GM21423 (cell line): ENCODE results near the gene SIL1.
"Not testable (repeated sequence)": the region's sequence is repeated elsewhere in the genome, so short reads cannot be mapped to it uniquely, and the experiment has no call there.

Experiments
- ATAC-seq: cut with Tn5 transposase; IDR thresholded peaks from one replicate; pipeline ENCODE4 v1.9.1; 2021; ENCODE audit warnings: mild to moderate bottlenecking, moderate library complexity; ENCODE audit not compliant: unreplicated experiment

The SIL1 gene

DNA sequence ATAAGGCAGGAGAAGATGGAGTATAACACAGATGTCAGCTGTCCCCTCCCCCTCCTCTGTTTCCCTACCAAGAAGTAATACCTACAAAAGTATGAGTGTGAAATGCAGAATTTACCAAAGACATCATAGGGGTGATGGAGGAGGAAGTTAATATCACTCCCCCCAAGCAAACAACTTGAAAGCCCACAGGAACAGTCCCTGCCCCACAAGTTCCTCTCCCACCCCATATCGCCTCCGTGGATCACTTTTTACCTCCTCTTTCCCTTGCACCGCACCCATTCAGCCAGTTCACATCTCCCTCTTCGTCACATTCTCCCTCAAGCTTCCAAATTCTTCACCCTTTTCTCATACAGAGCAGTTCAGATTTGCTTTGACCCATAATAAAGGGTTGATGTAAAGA is 7.0 kb upstream of the SIL1 start:
- ATAC-seq = no peak

DNA sequence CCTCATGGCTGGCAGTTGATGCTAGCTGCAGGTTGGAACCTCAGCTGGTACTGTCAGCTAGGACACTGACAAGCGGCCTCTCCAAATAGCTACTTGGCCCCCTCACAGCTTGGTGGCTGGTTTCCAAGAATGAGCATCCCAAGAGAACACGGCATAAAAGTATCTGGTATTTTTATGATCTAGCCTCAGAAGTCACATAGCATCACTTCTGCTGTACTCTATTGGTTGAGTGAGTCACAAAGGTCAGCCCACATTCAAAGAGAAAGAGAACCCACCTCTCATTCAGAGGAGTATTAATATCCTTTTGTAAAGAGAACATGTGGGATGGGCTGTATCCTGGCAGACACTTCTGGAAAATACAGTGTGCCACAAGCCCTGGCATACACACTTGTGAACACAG is 6.0 kb upstream of the SIL1 start:
- ATAC-seq = no peak

DNA sequence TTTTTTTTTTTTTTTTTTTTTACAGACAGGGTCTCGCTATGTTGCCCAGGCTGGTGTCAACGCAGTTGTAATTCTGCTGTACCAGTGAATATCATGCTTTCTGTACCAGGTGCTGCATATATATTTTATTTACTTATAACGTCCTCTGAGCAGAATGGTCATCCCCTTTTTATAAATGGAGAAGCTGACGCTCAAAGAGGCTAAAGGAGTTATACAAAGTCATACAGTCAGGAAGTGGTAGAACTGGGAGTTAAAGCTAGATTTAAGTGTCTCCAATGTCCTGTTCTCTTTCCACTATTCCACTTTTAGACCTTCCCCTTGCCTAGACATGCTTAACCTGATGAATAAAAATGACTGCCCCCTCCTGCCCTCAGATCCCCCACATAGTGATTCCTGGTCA is 1.2 kb upstream of the SIL1 start:
- no peak for ATAC-seq

DNA sequence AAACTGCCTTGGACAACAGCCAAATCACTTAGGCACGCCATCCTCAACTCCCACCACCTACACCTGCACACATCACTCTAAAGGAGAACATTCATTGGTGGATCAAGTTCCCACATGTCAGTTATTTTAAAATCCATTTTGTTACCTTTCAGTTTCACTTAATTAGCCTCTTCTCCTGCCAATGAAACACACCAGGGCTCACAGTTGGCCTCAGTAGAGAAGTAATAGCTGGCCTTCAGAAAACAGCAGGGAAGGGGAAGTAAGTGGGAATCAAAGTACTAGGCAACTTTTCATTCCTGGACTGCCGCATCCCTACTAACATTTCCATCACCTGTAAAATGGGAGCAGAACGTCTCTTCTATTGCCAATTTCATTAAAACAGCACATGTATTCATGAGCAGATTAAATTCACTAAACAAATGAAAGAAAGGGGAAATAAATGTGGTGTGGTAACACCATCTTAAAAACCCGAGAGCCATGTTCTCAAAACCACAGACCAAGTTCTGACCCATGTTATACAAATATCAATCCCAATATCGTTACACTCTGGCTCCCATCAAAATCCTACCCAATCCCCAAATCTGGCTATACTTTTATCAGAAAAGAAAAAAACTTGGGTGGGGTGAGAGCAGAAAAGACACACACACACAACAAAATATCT is 1.7 kb downstream of the SIL1 start:
- no peak for ATAC-seq

DNA sequence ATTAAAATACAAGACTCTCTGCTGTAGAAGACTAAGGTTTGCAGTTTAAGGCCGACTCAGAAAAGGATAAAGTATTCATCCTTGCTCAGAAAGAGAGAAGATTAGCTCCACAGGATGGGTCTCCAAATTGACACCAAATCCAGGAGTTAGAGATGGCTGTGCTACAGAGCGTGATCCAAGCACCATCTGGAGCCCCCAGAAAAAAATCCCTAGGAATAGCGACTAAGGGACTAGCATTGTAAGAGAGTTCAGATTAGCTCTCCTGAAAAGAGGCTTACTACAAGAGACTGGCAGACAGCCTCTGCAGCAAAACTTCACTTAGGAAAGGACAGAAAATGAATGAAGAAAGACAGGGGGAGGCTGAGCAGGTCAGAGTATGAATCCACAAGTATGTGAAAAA is 3.7 kb downstream of the SIL1 start:
- no peak for ATAC-seq

DNA sequence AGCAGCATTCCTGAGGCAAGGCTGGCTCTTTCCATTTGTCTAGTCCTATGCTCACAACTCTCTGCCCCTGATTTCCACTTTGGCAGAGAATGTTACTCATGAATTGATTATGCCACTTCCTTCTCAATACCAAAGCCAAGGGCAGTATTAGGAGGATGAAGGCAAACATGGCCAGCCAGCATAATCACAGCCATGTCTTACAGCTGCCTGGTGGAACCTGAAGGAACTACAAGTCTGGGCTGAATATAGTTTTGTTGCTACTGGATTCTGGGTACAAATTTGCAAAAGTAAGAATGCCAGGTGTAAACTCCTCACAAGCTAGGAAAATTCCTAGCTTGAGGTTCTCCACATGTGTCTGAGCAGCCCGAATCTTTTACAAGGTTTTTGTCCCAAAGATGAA is 4.2 kb downstream of the SIL1 start:
- no peak for ATAC-seq

DNA sequence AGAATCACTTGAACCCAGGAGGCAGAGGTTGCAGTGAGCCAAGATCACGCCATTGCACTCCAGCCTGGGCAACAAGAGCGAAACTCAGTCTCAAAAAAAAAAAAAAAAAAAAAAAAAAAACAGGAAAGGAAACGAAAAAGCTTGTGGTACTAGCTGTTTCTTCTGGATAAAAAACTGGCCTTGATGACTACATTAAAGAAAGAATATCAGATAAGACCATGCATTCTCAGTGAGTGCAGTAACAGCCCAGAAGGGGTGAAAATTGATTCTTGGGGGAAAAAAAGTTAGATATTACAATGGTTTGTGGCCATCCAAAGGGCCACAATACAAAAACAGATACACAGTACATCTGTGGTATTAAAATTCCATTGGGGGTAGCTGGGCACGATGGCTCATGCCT is 5.3 kb downstream of the SIL1 start:
- ATAC-seq = not testable (repeated sequence)

DNA sequence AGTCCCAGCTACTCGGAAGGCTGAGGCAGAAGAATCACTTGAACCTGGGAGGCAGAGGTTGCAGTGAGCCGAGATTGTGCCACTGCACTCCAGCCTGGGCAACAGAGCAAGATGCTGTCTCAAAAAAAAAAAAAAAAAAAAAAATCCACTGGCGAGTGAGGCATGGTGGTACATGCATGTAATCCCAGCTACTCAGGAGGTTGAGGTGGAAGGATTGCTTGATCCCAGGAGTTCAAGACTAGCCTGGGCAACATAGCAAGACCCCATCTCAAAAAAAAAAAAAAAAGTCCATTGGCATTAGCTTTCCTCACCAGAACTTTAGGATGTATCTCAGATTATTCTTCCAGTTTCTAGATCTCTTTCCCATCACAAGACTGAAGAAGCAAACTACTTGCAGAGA is 6.2 kb downstream of the SIL1 start:
- not testable (repeated sequence) for ATAC-seq

DNA sequence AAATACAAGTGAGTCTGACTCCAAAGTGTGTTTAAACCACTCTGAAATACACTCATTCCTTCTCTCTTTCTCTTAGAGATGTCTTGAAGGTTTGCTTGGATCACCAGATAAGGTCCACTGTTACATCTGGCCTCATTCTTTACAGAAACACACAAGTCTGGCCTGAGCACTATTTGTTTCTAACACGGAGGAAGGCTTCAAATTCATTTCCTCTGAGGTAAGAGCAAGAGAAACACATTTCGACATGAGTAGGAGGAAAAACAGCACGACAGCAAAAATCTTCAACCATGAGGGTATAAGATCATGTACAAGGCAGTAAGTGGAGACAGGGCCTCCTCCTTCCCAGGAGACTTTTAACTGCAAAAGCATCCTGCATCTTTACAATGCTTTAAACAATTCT is 8.0 kb downstream of the SIL1 start:
- ATAC-seq = no peak

DNA sequence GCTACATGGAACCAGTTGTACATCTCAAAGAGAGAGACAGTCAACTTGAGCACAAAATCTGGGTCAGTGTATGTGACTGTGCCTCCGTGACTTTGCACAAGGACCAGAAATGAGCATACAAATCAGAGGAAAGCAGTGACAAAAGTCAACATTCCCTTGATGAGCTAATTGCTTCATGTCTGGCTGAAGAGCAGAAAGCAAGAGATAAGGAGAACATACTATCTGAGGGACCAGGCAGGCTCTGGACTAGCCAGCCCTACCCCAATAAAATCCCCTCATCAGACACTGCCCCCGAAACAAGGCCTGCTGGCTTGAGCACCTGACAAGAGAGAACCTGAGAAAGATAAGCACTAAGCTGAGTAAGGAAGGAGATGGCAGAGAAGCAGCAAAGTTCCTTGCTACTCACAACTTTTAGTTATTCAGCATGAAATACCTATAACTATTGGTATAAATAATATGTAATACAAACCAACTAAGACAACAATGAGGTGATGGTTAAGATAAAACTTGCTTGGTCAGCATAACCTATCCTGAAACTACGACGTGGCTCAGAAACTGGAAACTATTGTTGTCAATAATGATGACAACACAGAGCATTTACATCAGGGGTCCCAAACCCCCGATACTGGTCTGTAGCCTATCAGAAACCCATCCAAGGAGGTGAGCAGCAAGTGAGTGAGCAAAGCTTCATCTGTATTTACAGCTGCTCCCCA is 9.5 kb downstream of the SIL1 start:
- no peak for ATAC-seq

DNA sequence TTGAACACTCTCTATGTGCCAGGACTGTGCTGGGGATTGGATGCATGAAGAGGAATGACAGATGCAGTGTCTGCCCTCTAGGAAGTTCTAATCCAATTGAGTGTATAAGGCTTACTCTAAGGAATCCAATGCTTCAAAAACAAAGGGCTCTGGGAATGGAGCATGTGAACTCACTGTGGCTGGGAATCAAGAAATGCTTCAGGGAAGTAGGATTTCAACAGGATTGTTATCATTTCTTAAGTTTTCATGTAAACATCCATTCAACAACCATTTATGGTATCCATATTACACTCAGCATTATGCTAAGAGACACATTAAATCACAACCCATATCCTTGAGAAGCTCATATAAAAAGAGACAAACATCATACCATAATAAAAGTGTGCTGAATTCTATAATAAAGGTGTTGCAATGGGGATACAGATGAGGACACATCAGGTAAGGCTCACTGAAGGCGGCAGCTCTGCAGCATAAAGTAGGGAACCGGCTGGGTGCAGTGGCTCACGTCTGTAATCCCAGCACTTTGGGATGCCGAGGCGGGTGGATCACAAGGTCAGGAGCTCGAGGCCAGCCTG is 11.3 kb downstream of the SIL1 start:
- no peak for ATAC-seq

DNA sequence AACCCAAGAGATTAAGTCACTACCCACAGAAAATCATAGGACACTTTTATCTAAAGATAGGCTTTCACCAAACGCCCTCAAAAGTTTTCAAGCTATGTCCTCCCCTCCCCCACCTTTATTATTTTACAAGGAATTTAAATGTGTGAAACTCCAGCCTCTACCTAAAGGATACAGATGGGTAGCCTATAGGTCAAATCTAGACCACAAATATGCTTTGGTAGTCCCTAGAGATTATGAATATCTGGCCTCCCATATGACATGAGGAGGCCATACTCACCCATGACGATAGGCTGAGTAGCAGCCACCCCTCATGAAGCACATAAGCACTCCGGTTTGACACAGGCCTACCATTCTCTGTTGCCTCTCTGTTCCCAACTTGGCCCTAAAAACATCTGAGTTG is 11.9 kb downstream of the SIL1 start:
- ATAC-seq = no peak

DNA sequence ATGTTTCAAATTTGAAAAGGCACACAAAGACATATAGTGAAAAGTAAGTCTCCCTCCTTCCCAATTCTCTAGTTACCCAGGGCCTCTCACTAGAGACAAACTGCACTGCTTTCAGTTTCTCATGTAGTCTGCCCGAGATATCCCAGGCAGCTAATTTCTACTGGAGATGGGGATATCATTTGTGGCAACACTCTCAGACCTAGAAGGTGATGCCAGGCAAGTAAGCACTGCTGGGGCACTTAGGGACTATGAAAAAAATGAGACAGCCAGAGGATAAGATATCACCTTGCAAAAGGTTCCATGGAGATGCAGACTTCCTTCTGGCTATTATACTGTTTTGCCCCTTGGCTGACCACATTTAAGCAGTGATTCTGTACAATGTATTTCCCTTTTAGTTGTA is 12.6 kb downstream of the SIL1 start:
- no peak for ATAC-seq

DNA sequence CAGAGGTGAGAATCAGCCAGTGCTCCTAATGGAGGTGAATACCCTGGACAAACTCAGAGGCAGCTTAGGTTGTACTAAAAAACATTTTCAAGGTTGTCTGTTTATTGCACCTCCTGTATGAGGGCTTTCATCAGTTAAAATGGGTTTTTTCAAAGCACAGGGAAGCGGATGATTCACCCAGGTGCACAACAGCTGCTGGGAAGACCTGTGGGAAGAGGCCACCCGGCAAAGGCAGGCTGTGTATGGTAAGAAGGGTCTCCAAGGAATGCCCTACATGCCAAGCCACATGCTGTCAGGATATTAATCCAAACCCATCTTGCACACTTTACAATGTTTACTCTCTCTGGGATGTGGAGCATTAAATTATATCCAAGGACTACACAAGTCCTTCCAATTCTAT is 14.7 kb downstream of the SIL1 start:
- no peak for ATAC-seq

DNA sequence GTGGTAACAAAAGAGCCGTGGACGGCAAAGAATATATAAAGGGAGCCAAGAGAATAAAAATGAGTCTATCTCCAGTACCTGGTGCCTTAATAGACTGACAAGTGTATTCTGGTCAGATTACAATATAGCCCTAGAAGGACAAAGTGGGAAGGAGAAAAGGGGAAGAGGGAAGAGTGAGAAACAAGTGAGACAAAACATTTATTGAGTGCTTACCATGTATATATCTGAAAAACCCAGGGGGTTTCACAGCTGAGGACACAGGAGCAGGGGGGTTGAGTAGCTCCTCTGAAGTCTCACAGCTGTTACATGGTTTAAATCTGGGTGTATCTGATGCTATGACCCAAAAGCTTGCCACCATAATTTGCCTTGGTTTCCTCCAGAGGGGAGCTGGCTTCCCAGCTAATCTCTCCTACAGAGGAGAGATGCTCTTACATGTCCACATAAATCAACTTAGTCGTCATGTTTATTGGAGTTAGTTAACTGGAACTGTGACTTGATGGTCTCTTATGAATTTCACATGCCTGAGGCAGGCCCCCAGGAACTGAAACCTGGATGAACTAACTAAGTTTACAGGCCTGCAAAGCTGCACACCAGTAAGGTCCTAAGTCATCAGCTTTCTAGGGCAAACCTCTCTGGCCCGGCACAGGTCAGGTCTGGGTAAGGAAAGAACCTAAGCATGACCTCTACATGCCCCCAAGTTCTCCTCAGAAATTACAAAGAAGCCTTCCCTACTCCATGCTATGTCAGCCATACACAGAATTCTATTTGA is 15.5 kb downstream of the SIL1 start:
- no peak for ATAC-seq

DNA sequence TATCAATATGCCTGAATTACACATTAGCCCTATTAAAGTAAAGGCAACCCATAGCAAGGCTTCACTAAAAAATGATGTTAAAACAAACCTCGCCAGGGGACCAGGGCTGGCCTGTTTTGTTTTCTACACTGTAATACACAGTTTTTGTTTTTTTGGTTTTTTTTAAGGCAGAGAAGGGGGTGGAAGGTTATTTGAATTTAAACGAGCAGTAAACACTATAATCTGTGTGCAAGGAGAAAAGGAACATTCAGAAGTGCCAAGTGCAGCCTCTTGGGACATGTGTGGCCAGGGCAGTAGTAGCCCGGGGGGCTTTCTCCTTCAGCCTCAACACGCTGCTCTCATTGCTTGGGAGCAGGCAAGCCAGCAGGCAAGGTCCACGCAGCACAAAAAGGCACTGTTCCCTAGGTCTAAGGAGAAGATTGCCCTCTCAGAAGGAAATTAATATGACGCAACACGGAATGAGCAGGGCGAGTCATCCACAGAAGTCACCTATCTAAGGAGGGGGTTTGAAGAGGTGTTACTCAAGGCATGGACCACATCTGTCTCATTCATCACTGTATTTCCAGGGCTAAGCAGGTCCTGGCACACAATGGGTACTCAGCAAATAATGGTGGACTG is 16.2 kb downstream of the SIL1 start:
- ATAC-seq = no peak

DNA sequence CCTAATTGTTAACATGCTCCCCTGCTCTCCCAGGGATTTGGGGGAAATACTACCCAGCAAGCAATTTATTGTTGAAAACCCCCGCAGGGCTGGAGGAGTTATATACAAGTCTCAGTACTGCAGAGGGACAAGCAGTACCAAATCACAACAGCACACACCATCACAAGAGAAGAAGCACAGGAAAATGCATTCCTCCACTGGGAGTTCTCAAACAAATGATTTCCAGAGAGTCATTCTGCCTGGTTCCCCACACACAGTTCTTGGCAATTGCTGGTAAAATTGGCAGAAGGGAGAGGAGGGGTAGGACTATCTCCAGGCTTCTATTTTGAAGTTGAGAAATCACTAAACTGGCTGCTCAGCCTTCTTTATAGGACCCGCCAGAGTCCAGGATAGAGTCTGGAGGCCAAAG is 16.8 kb downstream of the SIL1 start:
- no peak for ATAC-seq

DNA sequence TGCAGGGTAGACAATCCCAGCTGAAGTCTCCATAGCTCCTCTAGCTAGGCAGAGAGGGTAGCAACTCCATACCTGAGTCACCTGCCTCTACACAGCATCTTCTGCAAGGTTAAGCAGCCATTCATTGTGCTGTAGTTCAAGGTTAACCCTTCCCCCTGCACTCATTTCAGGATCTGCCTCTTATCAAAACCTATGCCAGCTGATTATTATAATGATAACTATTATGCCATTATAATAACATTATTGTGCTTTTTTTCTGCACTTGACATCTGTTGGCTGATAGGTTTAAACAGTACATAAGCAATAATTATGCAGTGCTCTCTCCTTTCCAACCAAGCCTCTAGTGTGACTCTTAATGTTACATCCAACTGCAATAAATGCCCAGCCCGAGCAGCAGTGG is 17.3 kb downstream of the SIL1 start:
- no peak for ATAC-seq

DNA sequence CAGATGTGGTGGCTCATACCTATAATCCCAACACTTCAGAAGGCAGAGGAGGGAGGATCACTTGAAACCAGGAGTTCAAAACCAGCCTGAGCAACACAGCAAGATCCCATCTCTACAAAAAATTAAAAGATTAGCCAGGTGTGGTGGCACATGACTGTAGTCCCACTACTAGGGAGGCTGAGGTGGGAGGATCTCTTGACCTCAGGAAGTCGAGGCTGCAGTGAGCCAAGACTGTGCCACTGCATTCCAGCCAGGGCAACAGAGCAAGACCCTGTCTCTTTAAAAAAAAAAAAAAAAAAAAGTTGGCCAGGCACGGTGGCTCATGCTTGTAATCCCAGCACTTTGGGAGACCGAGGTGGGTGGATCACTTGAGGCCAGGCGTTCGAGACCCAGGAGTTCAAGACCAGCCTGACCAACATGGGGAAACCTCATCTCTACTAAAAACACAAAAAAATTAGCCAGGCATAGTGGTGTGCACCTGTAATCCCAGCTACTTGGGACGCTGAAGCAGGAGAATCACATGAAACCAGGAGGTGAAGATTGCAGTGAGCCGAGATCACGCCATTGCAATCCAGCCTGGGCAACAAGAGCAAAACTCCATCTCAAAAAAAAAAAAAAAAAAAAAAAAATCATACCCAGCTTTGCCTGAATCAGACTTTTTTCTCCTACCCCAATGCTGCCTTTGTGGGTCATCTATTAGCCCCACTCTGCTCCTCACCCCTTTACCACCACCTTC is 18.2 kb downstream of the SIL1 start:
- not testable (repeated sequence) for ATAC-seq

DNA sequence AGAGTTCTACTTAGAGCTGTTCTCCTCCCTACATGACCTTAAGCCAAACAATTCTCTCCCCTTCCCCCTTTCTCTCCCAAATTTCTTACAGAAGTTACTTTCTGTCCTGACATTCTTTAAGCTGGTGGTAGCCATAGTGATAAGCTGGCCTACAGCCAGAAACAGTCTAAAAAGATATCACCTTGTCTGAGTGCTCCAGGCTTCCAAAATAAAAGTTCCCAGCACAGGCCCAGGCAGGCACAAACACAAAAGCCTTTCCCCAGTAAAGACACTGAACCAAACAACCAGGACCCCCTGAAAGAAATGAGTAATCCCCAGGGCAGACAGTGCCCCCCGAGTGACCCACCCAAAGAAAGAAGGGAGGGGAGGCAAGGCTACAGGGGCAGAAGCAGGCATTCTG is 19.2 kb downstream of the SIL1 start:
- ATAC-seq = no peak

DNA sequence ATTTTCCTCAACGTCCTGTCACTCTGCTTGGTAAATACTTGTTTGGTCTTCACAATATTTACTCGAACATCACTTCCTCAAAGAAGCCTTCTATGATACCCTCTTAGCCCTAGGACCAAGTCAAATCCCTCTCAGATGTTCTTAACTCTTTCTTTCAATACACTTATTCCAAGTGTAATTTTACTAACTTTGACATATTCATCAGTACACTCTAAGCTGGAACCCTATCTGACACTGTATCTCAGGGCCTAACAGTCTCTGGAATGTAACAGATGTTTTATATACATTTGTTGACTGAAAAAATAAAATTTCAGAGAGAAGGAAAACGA is 19.6 kb downstream of the SIL1 start:
- no peak for ATAC-seq
